GM19452 (cell line): ENCODE data around the gene CNEP1R1.
A peak's percentile ranks its signal among the peaks of the same experiment; 100 is the strongest.

Experiments
- ATAC-seq: cut with Tn5 transposase; IDR thresholded peaks from one replicate; pipeline ENCODE4 v1.9.1; 2021; ENCODE audit not compliant: unreplicated experiment

CNEP1R1 gene

DNA sequence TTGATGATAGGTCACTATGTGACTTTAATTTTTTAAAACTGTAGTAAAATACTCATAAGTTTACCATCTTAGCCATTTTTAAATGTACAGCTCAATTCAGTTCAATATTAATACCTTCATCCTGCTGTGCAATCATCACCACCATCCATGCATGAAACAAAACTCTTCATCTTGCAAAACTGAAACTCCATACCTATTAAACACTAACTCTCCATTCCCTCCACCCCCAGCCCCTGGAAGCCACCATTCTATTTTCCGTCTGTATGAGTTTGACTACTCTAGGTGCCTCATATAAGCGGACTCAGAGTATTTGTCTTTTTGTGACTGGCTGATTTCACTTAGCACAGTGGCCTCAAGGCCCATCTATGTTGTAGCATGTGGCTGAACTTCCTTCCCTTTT lies 9.4 kb upstream of the CNEP1R1 start:
- peak; percentile 55 for ATAC-seq

DNA sequence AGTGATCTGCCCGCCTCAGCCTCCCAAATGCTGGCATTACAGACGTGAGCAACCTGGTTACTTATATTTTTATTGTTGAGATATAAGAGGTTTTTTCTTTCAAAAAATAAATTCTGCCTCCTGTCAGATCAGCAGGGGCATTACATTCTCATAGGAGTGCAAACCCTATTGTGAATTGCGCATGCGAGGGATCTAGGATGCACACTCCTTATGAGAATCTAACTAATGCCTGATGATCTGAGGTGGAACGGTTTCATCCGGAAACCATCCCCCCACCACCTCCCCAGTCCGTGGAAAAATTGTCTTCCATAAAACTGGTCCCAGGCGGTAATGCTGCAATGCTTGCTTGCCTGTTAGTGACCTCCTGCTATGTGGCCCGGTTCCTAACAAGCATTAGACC lies 7.5 kb upstream of the CNEP1R1 start:
- no peak for ATAC-seq

DNA sequence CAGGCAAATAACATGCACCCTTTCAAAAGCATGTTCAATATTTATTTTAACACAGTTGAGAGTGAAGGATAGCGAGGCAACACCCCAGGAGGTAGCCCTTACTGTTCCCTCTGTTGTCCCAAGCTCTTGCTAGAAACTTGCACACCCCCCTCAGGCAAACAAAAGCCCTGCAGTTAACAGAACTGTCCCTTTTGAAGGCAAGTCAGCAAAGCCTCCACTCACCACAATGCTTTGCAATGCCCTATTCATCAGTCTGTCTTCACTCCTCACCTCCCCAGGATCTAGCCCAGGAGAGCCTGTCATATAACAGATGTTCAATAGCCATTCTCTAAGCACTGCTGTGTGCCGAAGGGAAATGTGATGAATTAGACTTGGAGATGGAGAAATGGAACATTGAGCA lies 3.5 kb upstream of the CNEP1R1 start:
- ATAC-seq: no peak

DNA sequence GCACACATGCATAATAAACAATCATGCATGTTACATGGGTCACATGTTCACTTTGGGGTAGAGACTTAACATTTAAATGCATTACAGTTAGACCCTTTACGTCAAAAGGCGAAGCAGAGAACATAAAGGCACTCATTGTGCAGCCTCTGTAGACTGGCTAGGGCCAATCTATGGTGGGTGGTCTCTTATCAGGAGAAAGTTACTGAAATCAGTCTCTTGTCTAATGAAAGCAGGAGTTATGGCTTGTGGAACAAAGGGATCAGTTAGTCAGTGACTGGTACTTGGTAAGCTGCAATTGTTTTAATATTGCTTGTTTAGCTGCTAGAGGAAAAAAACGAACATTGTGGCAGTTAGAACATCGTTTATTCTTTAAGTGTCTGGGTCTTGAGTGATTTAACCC lies 1.4 kb upstream of the CNEP1R1 start:
- ATAC-seq: no peak

DNA sequence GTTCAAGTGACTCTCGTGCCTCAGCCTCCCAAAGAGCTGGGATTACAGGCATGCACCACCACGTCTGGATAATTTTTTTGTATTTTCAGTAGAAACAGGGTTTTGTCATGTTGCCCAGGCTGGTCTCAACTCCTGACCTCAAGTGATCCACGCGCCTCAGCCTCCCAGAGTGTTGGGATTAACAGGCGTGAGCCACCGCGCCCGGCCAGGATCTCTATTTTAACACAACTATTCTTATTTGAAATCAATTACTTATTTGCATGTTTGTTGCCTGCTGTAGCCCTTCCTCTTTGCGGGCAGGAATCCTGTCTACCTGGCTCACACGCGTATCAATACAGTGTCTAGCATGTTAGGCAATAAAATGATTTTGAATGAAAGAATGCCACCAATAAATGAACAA lies 818 bp upstream of the CNEP1R1 start:
- no peak for ATAC-seq

DNA sequence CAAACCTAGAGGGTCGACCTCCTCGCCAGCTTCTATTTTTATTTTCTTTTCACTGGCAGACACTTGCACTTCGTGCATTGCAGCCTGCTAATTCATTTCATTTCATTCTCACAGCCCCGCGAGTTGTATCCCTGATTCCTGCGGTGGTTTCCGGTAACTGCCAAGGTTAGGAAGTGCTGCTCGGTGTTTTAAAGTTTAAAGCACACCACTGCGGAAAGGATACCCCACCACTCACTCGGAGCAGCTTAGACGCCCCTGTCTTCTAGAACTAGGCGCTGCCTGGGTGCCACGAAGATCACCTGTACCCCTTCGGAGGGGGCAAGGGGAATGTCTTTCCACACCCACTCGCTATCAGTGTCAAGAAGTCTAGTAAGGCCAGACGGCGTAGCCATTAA lies 509 bp downstream of the CNEP1R1 start:
- ATAC-seq: no peak

DNA sequence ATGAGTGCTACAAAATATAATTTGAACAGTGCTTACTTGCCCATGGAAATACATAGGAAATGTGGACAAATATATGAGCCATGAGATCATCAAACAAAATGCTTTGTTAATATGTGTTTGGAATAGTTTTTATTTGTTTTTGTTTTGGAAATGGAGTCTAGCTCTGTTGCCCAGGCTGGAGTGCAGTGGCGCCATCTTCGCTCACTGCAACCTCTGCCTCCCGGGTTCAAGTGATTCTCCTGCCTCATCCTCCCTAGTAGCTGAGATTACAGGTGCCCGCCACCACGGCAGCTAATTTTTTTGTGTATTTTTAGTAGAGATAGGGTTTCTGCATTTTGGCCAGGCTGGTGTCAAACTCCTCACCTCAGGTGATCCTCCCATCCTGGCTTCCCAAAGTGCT lies 2.8 kb downstream of the CNEP1R1 start:
- ATAC-seq: no peak

DNA sequence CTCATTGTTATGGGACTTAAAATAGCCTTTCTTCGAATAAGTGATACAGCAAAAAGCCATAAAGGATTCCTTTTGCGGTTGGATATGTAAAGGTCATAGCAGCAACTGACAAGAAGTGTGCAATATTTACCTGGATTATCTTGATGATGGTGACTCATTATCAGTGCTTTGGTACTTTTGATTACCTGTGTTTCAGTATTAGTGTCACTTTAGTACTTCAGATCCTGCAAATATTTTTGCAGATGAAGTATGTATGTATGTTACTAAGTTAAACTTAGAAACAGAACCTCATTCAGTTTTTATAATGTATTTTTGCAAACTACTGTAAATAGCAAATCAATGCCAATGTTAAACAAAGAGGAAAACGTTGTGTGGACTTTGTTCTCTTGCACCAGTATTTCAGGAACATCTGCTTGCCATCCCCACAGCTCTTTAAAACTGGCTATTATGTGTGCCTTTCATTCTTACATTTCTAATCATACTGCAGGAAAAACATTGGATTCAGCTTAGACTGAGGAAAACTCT lies 10.5 kb downstream of the CNEP1R1 start:
- ATAC-seq: no peak

DNA sequence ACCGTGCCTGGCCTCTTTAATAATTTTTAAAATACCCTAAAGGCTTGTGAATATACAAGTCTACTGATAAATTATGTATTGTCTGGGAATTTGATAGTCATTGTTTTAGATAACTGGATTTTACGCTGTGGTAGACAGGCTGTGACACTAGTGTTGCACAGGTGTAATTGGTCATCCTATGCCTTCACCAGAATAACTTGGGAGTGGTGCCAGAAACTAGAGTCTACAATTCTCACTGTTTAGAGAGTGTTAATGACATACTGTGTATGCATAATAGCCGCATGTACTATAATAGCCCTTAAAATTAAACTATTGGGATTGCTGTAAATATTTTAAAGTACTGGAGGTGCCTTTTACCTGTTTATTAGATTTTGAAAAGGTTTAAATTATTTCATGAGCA lies 11.4 kb downstream of the CNEP1R1 start:
- ATAC-seq: no peak

DNA sequence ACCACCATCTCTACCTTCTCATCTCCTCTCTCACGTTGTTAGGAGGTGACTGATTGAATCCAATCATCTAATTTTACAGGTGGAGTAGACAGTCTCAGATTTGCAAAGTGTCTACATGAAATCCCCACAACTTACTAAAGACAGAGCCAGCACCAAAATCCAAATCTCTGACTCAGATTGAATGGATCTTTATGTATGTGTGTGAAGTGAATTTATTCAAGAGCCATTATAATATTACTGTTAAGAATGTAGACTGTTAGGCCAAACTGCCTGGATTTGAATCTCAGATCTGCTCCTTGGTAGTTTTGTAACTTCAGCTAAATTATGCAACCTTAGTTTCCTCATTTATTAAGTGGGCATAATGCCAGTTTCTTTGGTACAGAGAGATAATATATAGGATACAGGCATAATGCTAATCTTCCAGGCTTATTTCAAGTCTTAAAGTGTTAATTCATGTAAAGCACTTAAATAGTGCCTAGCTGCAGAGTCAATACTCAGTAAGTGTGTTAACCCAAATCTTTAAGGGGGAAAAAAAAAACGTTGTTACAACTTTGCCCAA lies 12.7 kb downstream of the CNEP1R1 start:
- no peak for ATAC-seq

DNA sequence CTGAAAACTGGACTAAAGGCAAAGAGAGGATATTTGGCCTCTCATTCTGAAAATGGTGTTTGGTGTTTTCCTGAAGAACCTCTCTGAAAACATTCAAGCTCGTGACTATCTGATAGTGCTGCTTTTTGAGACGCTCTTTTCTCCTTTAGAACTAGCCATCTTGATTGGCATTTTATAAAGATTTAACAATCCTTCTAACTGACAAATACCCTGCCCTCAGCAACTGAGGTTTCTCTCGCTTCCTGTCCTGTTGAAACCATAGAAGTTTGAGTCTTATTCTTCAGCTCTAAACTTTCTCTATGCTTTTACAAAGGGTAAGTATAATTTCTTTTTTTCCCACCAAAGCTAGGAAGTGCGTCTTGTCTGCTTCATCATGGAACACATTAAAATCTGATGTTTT lies 13.3 kb downstream of the CNEP1R1 start:
- ATAC-seq: no peak

DNA sequence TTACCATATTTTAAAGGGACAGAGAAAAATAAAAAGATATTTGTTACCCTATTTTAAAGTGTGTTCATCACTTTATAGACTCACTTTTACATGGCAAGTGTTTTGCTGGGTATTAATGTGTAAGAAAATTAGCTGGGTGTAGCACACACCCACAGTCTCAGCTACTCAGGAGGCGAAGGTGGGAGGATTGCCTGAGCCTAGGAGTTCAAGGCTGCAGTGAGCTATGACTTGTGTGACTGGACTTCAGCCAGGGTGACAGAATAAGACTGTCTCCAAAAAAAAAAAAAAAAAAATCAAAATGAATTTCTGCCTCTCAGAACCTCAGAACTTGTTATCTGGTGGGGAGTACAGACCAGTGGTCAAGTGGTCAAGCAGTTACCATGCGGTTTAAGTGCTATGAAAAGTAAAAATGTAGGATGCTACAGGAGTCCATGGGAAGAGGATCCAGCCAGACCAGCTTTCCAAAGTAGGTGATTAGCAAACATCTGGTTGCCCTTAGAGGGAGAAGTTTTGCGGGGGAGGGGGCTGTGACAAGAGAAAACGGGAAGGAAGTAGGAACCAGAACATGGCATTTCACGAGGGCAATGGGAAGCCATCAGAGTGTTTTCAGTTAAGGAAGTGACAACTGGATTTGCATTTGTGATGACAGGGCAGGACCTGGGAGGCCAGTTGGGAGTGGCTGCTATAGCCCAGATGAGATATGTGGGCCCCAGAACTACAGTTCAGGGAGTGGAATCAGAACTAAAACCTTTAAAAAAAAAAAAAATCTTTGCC lies 13.9 kb downstream of the CNEP1R1 start:
- ATAC-seq: no peak

DNA sequence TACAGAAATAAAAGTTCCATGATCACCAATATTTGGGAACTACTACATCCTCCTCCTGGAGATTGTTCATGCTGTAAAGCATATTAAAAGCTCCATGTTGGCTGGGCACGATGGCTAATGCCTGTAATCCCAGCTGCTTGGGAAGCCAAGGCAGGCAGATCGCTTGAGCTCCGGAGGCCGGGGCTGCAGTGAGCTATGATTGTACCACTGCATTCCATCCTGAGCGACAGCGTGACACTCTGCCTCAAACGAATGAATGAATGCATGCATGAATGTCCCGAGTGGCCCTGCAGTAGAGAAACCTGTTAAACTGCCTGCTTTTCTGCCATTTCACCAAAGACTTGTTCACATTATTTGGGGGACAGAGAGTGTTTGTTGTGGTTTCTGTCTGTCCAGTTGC lies 15.0 kb downstream of the CNEP1R1 start:
- ATAC-seq: no peak

DNA sequence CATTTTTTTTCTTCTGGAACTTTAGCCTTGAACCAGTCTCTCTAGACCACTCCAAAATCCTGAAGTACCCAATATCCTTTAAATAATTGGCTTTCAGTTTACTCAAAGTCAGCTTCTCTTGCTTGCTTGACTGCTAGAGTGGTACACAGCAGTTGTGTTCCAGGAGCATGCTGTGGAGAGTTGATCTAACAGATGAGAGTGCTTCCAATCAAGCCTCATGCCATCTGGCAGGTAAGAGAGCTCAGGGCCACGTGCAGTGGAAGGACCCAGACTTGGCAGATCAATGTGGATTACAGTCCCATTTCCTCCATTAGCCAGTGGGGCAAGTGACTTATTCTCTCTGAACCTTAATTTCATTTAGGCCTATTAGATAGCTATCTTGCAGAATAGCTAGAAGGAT lies 15.7 kb downstream of the CNEP1R1 start:
- no peak for ATAC-seq

DNA sequence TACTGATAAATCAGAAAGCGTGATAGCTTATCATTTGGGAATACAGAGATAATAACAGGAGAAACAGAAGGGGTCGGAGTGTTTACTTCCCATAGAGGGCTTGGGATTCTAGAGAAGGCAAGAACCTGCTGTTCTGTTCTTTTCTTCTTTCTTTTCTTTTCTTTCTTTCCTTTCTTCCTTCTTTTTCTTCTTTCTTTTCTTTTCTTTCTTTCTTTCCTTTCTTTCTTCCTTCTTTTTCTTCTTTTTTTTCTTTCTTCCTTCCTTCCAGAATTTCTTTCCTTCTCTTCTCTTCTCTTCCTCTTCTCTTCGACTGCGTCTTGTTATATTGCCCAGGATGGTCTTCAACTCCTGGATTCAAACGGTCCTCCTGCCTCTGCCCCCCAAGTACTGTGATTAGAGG lies 18.3 kb downstream of the CNEP1R1 start:
- ATAC-seq: no peak

DNA sequence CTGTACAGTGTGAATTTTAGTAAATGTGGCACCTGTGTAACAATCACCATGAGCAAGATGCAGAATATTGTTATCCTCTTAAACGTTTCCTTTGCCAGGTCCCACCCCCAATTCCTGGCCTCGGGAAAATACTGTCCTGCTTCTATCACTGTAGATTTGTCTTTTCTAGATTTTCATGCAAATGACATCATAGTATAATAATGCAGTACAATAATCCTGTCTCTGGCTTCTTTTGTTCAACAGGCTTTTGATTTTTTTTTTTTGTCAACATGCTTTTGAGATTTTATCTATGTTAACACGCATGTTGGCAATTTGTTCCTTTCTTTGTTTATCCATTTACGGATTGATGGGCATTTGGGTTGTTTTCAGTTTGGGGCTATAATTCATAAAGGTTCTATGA lies 20.4 kb downstream of the CNEP1R1 start:
- no peak for ATAC-seq

DNA sequence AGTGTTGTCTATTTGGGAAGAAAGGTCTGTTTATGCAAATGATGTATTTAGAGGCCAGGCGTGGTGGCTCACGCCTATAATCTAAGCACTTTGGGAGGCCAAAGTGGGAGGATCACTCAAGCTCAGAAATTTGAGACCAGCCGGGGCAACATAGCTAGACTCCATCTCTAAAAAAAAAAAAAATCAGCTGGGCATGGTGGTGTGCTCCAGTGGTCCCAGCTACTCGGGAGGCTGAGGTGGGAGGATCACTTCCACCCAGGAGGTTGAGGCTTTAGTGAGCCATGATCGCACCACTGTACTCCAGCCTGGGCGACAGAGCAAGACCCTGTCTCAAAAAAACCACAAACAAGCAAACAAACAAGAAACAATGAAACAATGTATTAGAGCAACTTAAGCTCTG lies 21.8 kb downstream of the CNEP1R1 start:
- ATAC-seq: no peak

DNA sequence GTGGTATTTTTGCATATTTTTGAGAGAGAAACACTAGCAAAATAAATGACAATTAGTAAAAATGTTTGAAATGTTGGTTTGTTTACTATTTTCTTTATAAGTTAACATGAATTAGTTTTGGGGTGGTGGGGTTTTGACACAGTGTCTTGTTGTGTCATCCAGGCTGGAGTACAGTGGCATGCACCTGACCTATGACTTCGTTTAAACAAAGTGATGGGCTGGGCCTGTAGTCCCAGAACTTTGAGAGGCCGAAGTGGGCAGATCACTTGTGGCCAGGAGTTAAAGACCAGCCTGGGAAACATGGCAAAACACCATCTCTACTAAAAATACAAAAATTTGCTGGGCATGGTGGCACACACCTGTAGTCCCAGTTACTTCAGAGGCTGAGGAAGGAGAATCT lies 22.8 kb downstream of the CNEP1R1 start:
- ATAC-seq: no peak

DNA sequence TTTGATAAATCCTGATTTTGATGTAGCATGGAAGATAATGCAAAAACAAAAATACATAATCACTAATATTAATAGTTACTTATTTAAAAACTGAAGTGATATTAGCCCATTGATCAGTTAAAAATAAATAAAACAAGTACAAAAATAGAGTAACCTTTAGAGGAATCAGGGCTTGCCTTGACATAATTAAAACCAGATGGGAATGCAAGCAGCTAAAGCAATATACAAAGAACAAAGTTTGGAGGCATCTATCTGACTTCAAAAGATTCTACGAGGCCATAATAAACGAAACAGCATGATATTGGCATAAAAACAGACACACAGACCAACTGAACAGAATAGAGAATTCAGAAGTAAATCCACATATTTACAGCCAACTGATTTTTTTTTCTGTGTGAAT lies 25.8 kb downstream of the CNEP1R1 start:
- no peak for ATAC-seq

DNA sequence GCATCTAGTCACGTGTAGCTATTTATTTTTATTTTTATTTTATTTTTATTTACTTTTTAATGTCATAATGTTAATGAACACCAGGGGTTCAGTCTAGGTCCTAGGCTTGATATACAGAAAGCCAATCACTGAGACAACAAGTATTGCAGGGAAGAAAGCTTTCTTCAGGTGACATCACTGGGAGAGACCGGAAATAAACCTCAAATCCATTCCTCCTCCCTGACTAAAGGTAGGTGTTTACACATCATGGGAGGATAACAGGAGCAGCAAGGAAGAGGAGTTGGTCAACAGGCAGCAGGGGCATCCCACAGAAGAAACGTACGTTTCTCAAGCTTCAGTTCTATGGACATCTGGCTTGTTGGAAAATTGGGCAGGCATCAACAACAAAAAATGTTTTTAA lies 31.2 kb downstream of the CNEP1R1 start:
- no peak for ATAC-seq

DNA sequence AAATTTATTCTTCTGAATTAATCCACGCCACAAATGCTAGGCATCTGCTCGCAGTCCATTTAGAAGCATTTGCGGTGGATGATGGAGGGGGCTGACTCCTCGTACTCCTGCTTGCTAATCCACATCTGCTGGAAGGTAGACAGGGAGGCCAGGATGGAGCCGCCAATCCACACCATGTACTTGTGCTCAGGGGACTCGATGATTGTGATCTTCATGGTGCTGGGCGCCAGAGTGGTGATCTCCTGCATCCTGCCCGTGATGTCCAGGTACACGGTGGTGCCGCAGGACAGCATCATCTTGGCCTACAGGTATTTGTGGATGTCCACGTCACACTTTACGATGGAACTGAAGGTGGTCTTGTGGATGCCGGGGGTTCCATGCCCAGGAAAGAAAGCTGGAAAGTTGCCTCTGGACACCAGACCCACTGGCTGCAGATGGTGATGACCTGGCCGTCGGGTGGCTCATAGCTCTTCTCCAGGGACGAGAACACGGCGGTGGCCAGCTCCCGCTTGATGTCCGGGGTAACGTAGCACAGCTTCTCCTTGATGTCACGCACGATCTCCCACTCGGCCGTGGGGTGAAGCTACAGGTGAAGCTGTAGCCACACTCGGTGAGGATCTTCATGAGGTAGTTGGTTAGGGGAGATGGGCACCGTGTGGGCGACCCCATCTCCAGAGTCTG lies 33.2 kb downstream of the CNEP1R1 start:
- ATAC-seq: no peak

DNA sequence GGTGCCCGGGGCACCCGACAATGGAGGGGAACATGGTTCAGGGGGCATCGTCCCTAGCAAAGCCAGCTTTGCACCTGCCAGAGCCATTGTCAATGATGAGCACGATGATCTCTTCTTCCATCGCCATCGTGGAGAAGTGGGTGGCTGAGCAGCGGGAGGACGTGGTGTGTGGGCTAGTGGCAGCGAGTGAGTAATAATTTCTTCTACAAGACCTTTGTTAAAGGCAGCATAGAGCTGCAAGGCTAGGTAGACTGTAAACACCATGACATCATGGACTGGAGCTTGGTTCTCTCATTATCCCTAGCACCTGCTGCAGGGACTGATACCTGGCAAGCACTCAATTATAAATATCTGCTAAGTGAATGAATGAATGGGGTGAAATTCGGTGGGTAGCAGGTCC lies 34.1 kb downstream of the CNEP1R1 start:
- ATAC-seq: no peak
